Pancreas (tissue), 10 donors: ENCODE measurements around the gene IL13RA2. TPM values are rescaled to one million over a fixed set of nuclear protein-coding genes. Genes with fewer than 3 reads are reported as not detected.

Experiments
- ATAC-seq, 4 donors: fragments of 200-7000 bp; cut with Tn5 transposase; one replicate each; pipeline versions ENCODE4 v1.8.0 to v1.9.1; 2020; ENCODE audit warnings: mild to moderate bottlenecking in 4 of 4, moderate library complexity in 4 of 4
- DNase-seq, 6 donors: peaks; one replicate each; pipeline ENCODE4 v3.0.0-alpha.2; 2020
- FAIRE-seq: peaks from 2 replicates; lab custom pipeline; 2012; peaks lifted over from hg19 to GRCh38; lab: Jason Lieb, UNC
- H3K27ac ChIP-seq, 4 donors: fragments of 200-600 bp; sonication (generic); 1 replicate in 3 of 4; 2 replicates in 1 of 4; pipeline versions ENCODE4 v1.5.0 to v1.8.0; 2020
- H3K27me3 ChIP-seq, 4 donors: fragments of 200-600 bp; one replicate each; pipeline ENCODE4 v1.8.0; 2021
- H3K36me3 ChIP-seq, 3 donors: fragments of 200-600 bp; sonication (generic) in 1 of 3; one replicate each; pipeline versions ENCODE4 v1.5.0 to v1.8.0; 2020 to 2021
- H3K4me1 ChIP-seq, 3 donors: fragments of 200-600 bp; one replicate each; pipeline ENCODE4 v1.8.0; 2021
- H3K4me3 ChIP-seq, 4 donors: fragments of 200-600 bp; sonication (generic) in 2 of 4; one replicate each; pipeline versions ENCODE4 v1.5.0 to v1.8.0; 2020 to 2021
- H3K9me3 ChIP-seq, 4 donors: fragments of 200-600 bp; one replicate each; pipeline ENCODE4 v1.8.0; 2021
- intact Hi-C, 3 donors: fragments of 100-400 bp; cut with DNase I; formaldehyde crosslinking; loops; one replicate each; pipeline versions ENCODE4 v1.11.1 to v1.14.2; 2022
- polyA plus RNA-seq, 2 donors: library from polyadenylated mRNA; stranded (reverse); fragments of 200-250 nt; gene quantifications; one replicate each; pipeline ENCODE4 v1.2.3, GENCODE V29; 2013
- total RNA-seq, 6 donors: library from RNA; stranded (reverse); fragmentation: NEBNext Ultra II Directional in 4 of 6; extraction: Animal tissue kit (Norgen Biotek cat#: 25700) in 4 of 6; gene quantifications; one replicate each; pipeline versions ENCODE4 v1.2.1 to v1.2.4, GENCODE V29; 2021 to 2023
- TF ChIP-seq, protein P1 (sequence below), 4 donors: fragments of 200-600 bp; sonication (generic) in 3 of 4; IDR thresholded peaks; one replicate each; pipeline versions ENCODE4 v1.5.0 to v1.8.0; 2021; ENCODE audit warnings: antibody characterized with exemption in 4 of 4
- donor health status: healthy with polysubstance abuse.
- donor health status: DM: no; HTN: no; CAD: no; lungs with moderate emphysema.
- donor health status: DM: no; HTN: no; CAD: no.
- donor health status: control.
- donor health status: control.
- donor health status: Bipolar disorder and iron deficiency.
- donor health status: DM: yes; HTN: yes; CAD: no.
- donor health status: DM: no; HTN: no; CAD: no.
- donor health status: DM: no; HTN: no; CAD: no.
- donor health status: DM: yes; HTN: yes; CAD: no.

The IL13RA2 gene
- total and polyA plus RNA-seq, 8 donors = 0.09 to 0.28 TPM; not detected in 6

DNA sequence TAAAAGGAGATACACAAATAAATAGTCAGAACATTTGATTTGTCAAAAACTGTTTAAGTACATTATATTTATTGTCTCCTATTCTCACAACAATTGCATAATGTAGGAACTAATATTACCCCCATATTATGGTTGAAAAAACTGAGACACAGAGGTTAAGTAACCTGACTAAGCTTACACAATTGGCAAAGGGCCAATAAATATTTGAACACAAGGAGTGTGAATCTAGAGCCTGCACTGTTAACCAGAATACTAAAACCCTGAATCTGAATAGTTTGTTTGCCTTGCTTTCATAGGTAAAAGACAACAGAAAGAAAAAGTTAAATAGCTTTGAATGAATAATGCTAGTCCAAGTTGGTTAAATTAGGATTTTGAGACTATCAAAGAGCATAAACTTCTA lies 55.2 kb downstream of the IL13RA2 start:
- intact Hi-C loops = no loop called here
- DNase-seq = no peak
- peak; percentile 5 for FAIRE-seq

DNA sequence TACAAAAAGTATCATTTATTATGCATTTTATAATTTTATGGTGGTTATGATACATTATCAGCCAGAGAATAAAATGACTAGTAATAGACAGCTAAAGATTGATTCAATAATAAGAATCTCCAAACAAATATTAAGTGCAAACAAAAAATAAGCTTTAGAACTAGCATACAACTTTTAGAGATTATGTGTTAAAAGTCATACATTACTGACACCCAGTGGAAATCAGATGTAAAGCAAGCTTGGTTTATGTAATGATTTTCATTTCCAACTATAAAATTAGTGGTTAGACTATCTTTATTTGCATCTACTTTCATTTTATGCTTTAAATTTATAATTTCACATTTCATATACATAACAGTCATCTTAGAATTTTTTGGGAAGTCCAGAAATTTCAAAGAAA lies 57.7 kb downstream of the IL13RA2 start:
- intact Hi-C loops = no loop called here
- peak; percentile 99 for FAIRE-seq

More for the DNA sequence above, 55.2 kb downstream of the IL13RA2 start:
- Histone ChIP-seq H3K36me3 (no peaks in the 10 kb centered on the region), H3K4me1 (no peaks in the 10 kb centered on the region), H3K9me3 (peaks cover 0 to 5% (median 0%) of the 10 kb centered on the region in 4 donors), H3K4me3 (no peak overlapping the region), H3K27me3 (peaks cover 0 to 28% (median 3%) of the 10 kb centered on the region in 4 donors), H3K27ac (no peak overlapping the region)
- no peak for ATAC-seq
- TF ChIP-seq, protein P1, sequence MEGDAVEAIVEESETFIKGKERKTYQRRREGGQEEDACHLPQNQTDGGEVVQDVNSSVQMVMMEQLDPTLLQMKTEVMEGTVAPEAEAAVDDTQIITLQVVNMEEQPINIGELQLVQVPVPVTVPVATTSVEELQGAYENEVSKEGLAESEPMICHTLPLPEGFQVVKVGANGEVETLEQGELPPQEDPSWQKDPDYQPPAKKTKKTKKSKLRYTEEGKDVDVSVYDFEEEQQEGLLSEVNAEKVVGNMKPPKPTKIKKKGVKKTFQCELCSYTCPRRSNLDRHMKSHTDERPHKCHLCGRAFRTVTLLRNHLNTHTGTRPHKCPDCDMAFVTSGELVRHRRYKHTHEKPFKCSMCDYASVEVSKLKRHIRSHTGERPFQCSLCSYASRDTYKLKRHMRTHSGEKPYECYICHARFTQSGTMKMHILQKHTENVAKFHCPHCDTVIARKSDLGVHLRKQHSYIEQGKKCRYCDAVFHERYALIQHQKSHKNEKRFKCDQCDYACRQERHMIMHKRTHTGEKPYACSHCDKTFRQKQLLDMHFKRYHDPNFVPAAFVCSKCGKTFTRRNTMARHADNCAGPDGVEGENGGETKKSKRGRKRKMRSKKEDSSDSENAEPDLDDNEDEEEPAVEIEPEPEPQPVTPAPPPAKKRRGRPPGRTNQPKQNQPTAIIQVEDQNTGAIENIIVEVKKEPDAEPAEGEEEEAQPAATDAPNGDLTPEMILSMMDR (IDR thresholded peaks at IDR 0.05) = no peak

More for the DNA sequence above, 57.7 kb downstream of the IL13RA2 start:
- TF ChIP-seq, protein P1 (IDR thresholded peaks at IDR 0.05) = peak in 2 of 4 donors; percentile 15 to 20
- ATAC-seq (no peak), DNase-seq (no peak)
- H3K36me3 ChIP-seq = no peaks in the 10 kb centered on the region
- no peak overlapping the region for H3K4me3 ChIP-seq
- H3K27ac ChIP-seq = no peak overlapping the region
- peaks cover 0 to 5% (median 0%) of the 10 kb centered on the region in 4 donors for H3K9me3 ChIP-seq
- no peaks in the 10 kb centered on the region for H3K4me1 ChIP-seq
- H3K27me3 ChIP-seq = peaks cover 0 to 29% (median 3%) of the 10 kb centered on the region in 4 donors

Other genes starting within 250 kb of the IL13RA2 start
- gene RBMXL3, start 171.8 kb upstream of the IL13RA2 start, total RNA-seq = not detected
- gene RBMXL3, start 171.8 kb upstream of the IL13RA2 start, polyA plus RNA-seq = not detected
- gene LRCH2, start 216.5 kb upstream of the IL13RA2 start, total RNA-seq = under 1 TPM; 0.12 to 0.72 (median 0.28) TPM
- gene LRCH2, start 216.5 kb upstream of the IL13RA2 start, polyA plus RNA-seq = 1 to 10 TPM in 1 of 2 donors, under 1 TPM in 1; 0.38 to 1.0 TPM